Fibroblast of mammary gland (primary cell): ENCODE results near the gene MORN4.

Experiments
- DNase-seq: peaks from one replicate; pipeline ENCODE4 v3.0.0-alpha.2; 2010; ENCODE audit warnings: low read depth
- H3K4me3 ChIP-seq: 2 replicates; pipeline ENCODE4 v1.5.1; 2011; ENCODE audit warnings: low read depth, mild to moderate bottlenecking, low read length, moderate library complexity; ENCODE audit not compliant: control insufficient read depth
- CTCF ChIP-seq: conservative IDR thresholded peaks from 2 replicates; pipeline ENCODE4 v1.5.1; 2011; ENCODE audit warnings: low read depth, low read length, inconsistent platforms; ENCODE audit not compliant: control insufficient read depth, insufficient read depth

MORN4 gene

GRCh38 chr10:97628228-97628627 is 5.1 kb downstream of the MORN4 start:
- no peak for TF ChIP-seq CTCF
- H3K4me3 ChIP-seq: no peak overlapping the region
- DNase-seq: no peak

GRCh38 chr10:97627731-97628130 is 5.6 kb downstream of the MORN4 start:
- no peak overlapping the region for H3K4me3 ChIP-seq
- no peak for DNase-seq
- TF ChIP-seq CTCF: no peak

GRCh38 chr10:97623277-97623676 is 10.0 kb downstream of the MORN4 start:
- DNase-seq: no peak
- no peak for TF ChIP-seq CTCF
- no peak overlapping the region for H3K4me3 ChIP-seq

- no peak overlapping the region for H3K4me3 ChIP-seq
- no peak for TF ChIP-seq CTCF
- DNase-seq: no peak
Observed at GRCh38 chr10:97618733-97619132, 14.6 kb downstream of the MORN4 start.

- no peak for DNase-seq
- no peak for TF ChIP-seq CTCF
- no peak overlapping the region for H3K4me3 ChIP-seq
Observed at GRCh38 chr10:97618285-97618684, 15.0 kb downstream of the MORN4 start.

DNA sequence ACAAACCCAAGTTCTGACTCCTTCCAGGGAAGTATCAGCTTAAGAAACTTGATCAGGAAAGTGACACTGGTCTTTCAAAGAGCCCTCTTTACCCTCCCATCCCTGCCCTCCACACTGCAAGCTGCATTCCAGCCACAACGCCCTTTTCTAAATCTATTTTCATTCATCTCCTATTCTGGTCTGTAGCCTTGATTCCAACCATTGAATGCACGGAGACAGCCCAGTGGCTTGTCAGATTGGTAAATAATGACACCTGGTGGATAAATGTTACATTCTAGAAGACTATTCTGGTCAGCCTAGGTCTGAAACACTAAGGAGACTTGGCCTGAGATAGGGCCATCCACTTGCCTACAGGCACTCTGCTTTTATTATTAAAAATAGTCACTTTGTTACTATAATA is 20.9 kb downstream of the MORN4 start:
- peak; percentile 60 for DNase-seq
- peak; percentile 36 for TF ChIP-seq CTCF
- H3K4me3 ChIP-seq: no peak overlapping the region

DNA sequence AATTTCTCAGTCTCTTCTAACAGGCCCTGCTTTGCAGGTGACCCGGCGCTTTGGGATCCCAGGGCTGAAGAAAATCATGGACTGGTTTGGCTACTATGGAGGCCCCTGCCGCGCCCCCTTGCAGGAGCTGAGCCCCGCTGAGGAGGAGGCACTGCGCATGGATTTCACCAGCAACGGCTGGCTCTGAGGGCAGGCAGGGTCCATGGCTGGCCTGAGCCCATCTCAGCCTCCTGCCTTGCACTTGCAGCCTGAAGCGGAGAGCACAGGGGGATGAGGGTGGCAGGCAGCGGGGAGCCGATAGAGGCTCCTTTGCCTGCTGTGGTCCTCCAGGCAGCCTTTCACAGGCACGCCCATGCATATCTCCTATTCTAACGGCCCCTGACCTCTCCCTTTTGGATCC is 21.8 kb downstream of the MORN4 start:
- H3K4me3 ChIP-seq: no peak overlapping the region
- TF ChIP-seq CTCF: no peak

More for the DNA sequence above, 21.8 kb downstream of the MORN4 start:
- no peak for DNase-seq
